Measurements from ENCODE around the gene RPAP3.

Gene RPAP3

GRCh38 chr12:47705566-47706425 is at the start of gene RPAP3:
TSS of gene RPAP3 (minus strand) at chr12:47706030. CDS start at chr12:47702840, 3,190 bp downstream.
- DNase-seq (ENCODE audit: extremely low read depth in 1 of 2, low read depth in 1 of 2): peak; percentile 87 to 98

DNA sequence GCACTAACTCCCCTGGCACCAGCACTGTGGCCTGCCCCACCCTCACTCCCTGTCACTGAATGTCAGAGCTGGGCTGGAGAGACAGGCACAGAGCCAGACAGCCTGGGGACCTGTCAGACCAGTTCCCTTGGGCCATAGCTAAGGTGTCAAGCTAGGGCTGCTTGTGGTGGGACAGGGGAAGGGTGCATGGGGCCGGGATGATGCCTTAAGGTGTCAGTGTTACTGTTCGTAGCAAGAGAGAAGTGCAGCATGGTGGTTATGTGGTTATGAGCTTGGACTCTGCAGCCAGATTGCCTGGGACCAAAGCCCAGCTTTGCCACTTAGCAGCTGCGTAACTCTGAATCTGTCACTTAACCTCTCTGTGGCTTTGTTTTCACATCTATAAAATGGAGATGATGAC is 49.1 kb upstream of the RPAP3 start:
- DNase-seq (ENCODE audit: extremely low read depth in 1 of 2, low read depth in 1 of 2): no peak

GRCh38 chr12:47754126-47754525 is 48.3 kb upstream of the RPAP3 start:
- no peak for DNase-seq (ENCODE audit: extremely low read depth in 1 of 2, low read depth in 1 of 2)

DNA sequence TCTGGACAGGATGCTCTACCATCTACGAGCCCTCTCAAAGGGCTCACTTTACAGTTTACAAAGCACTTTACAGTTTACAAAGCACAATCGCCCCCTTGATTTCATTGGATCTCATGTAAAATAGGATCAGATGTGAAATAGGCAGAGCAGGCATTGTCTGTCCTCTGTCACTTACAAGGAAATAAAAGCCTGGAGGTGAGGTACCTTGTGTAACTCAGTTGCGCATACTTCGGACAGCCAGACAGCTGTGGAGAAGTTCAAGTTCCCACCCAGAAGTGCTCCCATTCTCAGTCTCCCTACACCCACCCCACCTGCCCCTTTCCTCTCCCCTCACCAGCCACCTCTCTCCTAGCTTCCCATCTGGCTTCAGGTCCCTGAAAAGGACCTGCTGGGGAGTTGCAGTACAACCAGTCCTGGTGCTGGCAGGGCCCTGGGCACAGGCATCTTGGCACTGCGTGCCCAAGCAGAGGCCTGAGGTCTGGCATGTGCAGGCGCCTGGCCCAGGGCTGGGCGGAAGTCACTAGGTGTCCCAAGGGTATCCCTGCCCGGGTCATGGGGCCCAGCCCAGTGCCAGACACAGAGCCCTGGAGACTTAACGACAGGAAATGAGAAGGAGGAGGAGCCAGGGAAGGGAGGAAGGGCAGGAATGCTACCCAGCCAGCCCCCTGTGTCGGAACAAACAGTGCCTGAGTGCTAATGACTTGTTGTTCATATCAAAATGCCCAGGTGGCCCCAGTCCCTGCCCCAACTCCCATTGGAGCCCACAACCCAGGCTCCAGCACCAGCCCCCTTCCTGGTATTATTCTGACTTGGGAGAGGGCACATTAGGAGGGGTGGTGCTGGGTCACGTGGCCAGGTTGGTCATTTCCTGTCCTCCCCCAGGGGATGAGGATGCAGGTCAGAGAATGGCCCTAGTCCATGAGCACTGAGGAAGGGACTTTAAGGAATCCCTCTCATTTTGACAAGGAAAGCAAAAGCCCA is 47.5 kb upstream of the RPAP3 start:
- DNase-seq (ENCODE audit: extremely low read depth in 1 of 2, low read depth in 1 of 2): no peak

GRCh38 chr12:47752552-47752951 is 46.7 kb upstream of the RPAP3 start:
- no peak for DNase-seq (ENCODE audit: extremely low read depth in 1 of 2, low read depth in 1 of 2)

DNA sequence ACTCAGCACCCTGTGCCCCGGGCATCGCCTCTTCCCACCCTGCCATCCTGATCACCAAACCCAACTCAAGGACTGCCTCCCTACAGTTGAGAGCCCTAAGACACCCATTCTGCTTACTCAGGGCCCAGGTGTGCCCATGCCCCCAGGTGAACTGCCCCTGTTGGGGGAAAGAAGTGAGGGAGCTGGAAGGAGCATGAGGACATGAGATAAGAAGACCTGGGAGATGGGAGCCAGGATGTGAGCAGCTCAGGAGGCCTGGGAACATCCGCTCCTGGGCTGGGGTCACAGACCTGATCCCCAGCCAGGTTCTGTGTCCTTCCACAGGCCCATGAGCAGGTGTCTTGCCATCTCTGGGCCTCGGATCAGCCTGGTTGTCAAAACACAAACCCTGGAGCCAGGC is 46.3 kb upstream of the RPAP3 start:
- no peak for DNase-seq (ENCODE audit: extremely low read depth in 1 of 2, low read depth in 1 of 2)

GRCh38 chr12:47751561-47751960 is 45.7 kb upstream of the RPAP3 start:
- DNase-seq (ENCODE audit: extremely low read depth in 1 of 2, low read depth in 1 of 2): no peak

DNA sequence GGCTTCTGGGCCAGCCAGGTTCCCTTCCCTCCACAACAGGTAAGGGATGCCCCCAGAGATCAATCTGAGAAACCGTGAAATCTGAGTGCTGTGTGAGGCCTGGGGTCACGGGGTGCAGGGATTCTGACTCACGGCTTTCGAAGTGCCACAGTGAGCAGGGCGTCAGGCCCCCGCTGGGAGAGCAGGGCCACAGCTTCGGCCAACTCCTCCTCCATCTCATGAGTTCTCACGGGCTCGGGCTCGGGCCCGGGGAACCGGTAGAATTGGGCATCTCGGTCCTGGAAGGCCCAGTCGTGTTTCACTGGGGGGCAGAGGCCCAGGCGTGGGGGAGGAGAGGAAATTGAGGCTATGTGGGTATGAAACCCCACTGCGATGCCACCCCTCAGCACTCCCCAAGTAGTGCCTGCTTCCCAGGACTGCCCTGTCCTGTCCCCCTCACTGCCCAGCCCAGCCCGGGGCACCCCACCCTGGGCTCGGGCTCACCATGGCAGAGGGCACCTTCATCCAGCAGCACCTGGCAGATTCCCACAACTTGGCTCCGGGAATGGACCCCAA is 45.2 kb upstream of the RPAP3 start:
- no peak for DNase-seq (ENCODE audit: extremely low read depth in 1 of 2, low read depth in 1 of 2)

GRCh38 chr12:47750229-47750798 is 44.5 kb upstream of the RPAP3 start:
- no peak for DNase-seq (ENCODE audit: extremely low read depth in 1 of 2, low read depth in 1 of 2)

DNA sequence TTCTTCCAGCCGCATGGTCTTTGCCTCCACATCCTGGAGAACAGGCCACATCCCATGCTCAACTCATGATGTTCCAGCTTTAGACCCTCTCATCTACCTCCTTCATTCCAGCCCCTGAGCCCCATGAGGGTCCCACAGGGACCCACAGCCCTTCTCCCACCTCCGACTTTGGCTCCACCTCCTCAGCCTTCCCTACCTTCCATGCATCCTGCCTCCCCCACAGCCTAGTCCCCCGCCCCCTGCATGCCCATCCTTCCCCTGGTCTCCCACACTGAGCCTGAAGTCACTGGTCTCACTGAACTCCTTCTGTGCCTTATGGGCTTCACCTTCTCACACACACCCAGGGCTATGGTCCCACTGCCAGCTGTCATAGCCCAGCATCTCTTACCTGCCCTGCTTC is 43.1 kb upstream of the RPAP3 start:
- no peak for DNase-seq (ENCODE audit: extremely low read depth in 1 of 2, low read depth in 1 of 2)

DNA sequence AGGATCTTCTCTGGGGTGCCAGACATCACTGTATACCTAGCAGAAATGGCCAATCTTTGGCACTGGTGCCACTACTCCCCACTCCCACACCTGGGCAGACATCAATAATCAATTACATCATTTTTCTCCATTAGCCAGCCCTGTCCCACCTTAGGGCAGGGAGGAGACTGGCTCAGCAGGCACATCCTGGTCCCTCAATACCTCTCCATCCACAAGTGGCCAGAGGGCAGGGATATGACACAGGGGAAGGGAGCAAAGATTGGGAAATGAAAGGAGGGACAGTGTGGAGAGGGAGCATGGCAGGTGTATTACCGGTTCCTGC is 42.6 kb upstream of the RPAP3 start:
- no peak for DNase-seq (ENCODE audit: extremely low read depth in 1 of 2, low read depth in 1 of 2)

GRCh38 chr12:47747596-47748506 is 42.0 kb upstream of the RPAP3 start:
- no peak for DNase-seq (ENCODE audit: extremely low read depth in 1 of 2, low read depth in 1 of 2)

- no peak for DNase-seq (ENCODE audit: extremely low read depth in 1 of 2, low read depth in 1 of 2)
These were observed 41.3 kb upstream of the RPAP3 start for GRCh38 chr12:47747126-47747525.

DNA sequence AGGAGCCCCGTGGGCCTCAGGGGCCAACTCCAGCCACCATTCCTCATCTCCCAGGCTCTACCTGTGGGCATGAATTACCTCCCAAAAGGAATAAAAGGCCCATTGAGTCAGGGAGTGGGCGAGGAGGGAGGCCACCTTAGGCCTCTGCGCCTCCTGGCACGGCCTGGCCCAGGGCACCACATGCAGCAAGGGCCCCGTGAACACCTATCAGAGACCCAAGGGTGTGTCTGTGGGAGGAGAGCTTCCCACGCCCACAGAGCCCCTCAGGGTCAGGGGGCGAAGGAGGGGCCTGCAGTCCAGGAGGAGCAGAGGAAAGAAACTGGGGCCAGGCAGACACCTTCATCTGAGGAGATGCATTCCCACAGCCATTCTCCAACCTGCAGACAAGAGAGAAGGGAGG is 40.7 kb upstream of the RPAP3 start:
- no peak for DNase-seq (ENCODE audit: extremely low read depth in 1 of 2, low read depth in 1 of 2)

- DNase-seq (ENCODE audit: extremely low read depth in 1 of 2, low read depth in 1 of 2): no peak
These were observed 40.2 kb upstream of the RPAP3 start for GRCh38 chr12:47746073-47746472.

DNA sequence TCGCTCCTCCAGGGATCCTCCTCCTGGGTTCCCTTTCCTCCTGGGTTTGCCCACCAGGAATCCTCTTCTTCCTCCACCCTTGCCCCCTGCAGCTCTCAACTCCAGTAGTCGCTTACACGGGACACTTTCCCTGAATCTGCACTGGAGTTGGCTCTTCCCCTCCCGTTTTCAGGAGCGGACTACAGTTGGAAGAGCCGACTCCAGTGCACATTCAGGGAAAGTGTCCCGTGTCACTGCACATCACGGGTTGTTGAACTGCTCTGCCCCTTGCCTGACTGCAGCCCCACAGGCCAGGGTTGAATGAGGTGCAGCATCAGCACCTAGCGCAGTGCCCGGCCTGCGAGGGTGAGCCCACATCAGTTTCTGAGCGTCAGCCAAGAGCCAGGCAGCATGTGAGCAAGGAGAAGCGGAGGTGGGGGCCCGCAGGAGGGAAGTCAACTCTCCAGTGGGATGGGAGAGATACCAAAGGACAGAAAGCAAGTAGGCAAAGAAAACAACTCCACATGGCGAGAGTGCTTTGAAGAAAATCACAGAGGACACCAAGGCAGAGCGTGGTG is 39.7 kb upstream of the RPAP3 start:
- no peak for DNase-seq (ENCODE audit: extremely low read depth in 1 of 2, low read depth in 1 of 2)

DNA sequence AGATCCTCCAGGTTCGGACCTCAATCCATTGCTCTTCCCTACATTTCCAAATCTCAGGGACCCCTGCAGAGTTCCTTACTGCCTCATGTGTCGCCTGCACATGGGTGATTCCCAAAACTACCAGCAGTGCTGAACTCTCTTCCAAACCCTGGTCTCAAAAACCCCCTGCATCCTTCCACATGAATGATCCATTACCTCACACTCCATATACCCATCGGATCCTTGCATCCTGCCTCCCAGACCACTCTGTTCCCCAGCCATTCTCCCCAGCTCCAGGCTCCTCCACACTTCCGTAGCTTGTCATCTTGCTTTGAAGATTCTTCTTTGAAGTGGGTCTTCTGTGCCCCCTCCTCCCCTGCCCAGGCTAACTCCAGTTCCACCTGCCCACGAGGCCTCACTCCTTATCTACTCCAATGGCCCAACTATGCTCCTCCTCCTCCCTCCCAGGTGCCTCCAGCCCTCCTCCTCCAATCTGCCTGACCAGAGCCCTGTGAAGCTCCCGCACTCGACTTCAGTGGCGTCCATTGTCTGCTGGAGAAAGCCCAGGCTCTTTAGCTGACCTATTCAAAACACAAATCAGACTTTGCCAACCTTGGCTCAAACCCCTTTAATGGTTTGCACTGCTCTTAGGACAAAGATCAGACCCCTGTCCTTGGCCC is 39.1 kb upstream of the RPAP3 start:
- DNase-seq (ENCODE audit: extremely low read depth in 1 of 2, low read depth in 1 of 2): no peak

DNA sequence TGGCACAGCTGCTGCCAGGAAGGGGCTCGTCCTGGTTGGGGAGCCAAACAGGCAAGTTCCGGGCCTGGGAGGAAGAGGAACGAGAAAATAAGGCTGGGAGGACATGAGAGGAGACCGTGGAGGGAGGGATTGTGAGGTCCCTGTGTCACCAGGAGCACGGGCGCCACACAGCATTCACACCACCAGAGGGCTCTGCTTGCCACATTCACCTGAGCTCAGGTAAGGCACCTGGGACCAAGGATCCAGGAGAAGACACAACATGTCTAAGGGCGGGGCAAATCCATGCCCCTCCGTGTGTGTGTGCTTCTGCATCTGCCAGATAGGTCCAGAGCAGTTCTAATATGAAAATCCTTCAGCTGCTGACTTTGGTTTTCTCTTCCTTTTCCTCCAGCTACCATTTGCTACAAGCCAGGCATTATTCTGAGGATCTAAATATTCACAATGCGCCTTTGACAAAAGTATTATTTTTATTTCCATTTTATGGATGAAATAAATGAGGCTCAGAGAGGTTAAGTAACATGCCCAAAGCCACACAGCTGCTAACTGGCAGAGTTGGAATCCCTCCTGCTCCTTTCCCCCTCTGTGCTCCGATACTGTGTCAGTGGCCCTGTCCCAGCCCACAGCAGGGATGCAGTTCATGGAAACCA is 38.3 kb upstream of the RPAP3 start:
- peak; percentile 33 to 46 for DNase-seq (ENCODE audit: extremely low read depth in 1 of 2, low read depth in 1 of 2)

GRCh38 chr12:47743311-47743860 is 37.6 kb upstream of the RPAP3 start:
- DNase-seq (ENCODE audit: extremely low read depth in 1 of 2, low read depth in 1 of 2): no peak

All from activated CD8-positive, alpha-beta memory T cell treated with anti-CD3 and anti-CD28 coated beads for 1 hour (primary cell).